DMS 273 treated with DMSO at 0.1 percent for 48 hours (cell line): ENCODE results near the gene ZNF580.

Experiments
- DNase-seq: peaks from one replicate; lab custom pipeline; 2025; lab: John Stamatoyannopoulos, UW

The ZNF580 gene, protein sequence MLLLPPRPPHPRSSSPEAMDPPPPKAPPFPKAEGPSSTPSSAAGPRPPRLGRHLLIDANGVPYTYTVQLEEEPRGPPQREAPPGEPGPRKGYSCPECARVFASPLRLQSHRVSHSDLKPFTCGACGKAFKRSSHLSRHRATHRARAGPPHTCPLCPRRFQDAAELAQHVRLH

DNA sequence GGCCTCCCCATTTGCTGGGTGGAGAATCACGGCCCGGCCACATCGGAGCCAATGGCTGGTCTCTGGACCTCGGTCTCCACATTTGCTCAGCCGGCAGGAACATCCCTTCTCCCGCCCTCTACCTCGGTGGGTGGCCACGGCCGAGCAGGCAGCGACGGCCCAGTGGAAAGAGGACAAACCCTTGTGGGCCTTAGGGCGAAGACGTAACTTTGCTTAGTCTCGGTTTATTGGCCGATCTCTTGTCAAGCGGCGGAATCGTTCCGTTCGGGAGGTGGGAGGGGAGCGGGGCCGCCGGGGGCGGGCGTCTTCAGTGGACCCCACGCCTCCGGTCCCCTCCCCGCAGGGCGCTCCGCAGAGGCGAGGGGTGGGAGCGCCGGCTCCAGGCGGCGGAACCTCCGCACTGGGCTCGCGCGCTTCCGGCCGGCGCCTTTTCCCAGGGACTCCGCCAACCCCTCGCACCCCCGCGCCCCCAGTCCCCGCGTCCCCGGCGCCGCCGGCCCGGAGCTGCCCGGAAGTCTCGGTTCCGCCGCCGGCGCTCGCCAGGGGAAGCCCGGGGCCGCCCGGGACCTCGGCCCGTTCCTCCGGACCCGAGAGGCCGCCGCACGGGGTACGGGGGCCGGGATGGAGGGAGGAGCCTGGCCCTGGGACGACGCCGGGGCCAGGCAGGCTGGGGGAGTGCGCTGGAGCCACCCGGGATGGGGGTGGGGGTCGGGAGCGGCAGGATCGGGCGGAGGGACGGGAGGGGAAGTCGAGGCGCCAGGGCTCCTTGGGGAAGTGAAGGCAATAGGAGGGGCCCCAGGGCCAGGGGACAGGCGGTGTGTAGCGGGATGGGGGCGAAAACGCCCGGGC, at the start of gene ZNF580:
Gene ZNF580 (plus strand): TSS at position 426 of the 849 bp plus-strand sequence. CDS start 1,507 bp downstream, outside the sequence.
- peak; percentile 31 for DNase-seq

DNA sequence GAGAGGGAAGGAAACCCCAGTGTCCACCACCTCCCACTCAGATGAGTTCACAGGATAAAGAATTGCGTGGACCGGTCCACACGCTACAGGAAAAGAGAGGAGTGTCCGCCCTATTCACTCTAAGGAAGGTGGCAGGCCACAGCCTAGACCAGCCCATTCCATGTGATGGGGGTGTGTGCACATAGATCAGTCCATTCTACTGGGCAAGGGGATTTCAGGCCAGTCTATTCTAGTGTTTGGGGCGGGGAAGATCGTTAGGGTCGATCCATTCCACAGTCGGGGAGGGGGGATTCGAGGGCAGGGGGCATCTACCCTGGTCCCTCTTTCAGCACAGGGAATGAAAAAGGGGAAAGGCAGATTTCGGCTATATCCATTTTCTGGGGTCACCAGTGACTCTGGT, 49.2 kb upstream of the ZNF580 start:
- DNase-seq, result no peak

DNA sequence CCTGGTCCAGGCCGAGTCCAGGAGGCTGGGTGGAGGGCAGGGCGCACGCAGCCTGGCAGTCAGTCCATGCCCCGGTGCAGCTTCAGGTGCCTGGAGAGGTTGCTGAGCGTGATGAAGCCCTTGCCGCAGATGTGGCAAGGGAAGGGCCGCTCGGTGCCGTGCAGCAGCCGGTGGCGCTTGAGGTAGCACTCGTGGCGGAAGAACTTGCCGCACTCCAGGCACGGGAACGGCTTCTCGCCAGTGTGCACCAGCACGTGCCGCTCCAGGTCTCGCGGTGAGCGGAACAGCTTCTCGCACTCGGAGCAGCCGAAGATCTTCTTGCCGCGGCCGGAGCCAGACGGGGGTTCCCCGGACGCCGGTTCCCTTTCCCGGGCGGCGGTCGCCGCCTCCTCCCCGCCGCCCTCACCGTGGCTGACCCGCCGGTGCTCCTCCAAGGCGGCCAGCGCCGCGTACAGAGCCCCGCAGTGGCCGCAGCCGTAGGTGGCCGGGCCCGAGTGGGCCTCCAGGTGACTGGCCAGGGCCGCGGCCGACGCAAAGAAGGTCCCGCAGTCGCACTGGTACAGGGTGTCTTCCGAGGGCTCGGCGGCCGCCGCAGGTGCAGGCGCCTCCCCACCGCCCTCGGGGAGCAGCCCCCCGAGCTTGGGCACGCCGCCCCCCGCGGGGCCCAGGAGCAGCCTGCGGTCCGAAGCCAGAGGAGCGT, 48.3 kb upstream of the ZNF580 start:
- no peak for DNase-seq

DNA sequence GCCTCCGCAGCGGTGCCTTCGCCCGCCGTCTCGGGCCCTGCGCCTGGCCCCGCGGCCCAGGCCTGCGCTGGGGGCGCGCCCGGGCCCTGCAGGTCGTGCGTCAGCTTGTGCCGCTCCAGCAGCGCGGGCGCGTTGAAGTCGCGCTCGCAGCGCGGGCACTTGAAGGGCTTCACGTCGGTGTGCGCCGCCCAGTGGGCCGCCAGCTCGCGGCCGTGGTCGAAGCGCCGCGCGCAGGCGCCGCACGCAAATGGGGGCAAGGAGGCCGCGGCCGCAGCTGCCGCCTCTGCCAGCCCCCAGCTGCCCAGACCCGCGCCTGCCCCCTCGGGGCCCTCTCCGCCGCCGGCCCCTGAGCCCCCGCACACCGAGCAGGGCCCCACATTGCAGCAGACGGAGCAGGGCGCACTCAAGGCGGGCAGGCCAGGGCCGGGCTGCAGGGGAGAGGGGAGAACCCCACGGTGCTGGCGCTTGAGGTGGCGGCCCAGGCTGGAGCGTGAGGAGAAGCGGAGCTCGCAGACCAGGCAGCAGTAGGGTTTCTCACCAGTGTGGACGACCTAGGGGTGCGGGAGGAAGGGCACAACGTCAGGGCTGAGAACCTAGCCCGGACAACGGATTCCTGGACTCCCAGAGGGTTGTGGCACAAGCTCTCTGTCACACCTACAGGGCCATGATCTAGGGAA, 47.6 kb upstream of the ZNF580 start:
- DNase-seq, result no peak

DNA sequence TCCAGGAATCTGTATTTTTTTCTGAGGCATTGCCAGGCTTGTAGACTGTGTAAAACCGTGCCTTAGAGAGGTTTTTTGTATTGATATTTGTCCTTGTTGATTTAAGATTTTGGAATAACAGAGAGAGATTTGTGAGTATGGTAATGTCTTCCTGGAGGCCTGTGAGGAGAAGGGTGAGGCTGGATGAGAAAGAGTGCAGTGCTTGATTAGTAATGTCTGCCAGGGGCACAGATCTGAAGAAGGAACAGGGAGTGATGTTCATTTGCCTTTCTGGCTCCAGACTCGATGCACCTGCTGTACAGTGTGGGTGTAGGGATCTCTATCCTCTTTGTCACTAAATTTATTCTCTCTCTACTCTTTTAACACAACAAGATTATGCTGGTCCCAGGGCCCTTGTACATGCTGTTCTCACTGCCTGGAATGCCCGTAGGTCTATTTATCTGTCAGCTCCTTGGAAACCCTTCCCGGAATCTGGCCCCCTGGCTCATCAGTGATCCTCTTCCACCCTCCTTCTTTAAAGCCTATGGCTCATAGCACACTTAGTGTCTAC, 45.7 kb upstream of the ZNF580 start:
- no peak for DNase-seq

DNA sequence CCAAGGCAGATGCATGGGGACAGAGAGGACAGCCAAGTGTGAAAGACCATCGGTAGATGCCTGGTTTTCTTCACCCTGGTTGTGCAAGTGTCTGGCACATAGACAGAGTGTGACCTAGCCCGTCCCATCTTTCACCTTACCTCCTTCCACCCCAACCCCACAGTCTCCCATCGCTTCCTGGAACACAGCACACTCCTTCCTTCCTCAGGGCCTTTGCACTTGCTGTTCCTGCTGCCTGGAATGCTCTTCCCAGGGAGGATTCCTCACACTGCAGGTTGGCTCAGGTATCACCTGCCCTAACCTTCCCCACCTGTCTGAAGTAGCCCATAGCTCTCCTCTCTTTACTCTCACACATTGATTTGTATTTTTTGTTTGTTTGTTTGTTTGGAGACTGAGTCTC, 44.5 kb upstream of the ZNF580 start:
- DNase-seq, result no peak

DNA sequence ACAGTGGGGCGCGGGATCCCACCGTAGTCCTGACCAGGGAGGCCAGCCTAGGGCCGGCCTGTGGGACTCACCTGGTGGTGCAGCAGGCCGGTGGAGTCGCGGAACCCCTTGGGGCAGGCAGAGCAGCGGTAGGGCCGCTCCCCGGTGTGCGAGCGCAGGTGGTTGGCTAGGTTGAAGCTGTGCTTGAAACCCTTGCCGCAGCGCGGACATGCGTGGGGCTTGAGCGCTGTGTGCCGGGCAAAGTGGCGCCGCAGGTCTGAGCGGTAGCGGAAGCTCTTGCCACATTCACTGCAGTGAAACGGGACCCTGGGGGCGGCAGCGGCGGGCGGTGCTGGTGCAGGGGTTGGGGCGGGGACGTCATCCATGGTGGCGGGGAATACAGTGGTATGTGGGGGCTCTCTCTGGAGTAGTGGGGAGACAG, 43.3 kb upstream of the ZNF580 start:
- no peak for DNase-seq

DNA sequence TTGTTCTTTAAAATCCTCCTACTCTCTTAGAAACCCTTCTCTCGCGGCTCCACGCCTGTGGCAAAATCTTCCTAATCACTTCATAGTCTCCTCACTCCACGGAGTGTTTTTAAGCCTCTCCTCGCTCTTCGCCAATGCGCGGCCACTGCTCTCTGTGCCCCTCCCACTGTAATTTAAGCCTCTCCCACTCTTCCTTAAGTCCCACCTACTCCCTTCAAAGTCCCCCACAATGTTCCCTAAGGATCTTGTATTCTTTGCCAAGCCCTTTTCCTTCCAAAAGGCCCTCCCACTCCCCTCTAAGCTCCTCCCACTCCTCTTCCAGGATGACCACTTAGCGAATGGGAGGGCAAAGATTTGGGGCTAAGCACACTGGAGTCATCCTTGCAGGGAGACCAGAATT, 42.8 kb upstream of the ZNF580 start:
- no peak for DNase-seq

DNA sequence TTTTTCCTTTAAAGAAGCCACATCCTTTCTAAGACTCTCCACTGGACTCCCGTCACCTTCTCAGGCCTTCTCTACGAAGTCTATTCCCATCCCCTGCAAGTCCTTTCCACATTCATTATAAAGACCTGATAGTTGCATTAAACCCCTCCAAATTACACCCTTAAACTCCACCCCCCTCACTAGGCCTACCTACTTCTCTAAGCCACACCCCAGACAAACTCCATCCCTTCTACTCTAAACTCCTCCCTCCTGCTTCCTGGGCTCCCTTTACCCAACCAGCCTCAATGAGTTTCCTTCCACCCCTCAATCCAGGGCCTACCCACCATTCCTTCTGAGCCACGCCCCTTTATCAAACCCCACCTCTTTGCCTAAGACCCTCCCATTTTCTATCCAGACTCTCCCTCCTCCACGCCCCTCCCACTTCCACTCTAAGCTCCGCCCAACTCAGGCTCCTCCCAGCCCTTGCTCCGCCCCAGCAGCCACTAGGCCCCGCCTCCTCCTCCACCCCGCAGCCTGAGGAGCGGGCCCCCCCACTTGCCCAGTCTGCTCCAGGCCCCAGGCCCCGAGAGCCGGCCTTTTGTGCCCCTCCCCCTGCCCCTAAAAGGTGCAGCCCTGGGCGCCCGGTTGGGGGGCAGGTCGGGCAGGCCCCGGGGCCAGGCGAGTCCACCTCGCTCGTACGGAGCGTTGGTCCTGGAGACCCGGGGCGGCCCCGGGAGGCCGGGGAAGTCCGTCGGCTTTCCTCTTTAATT, 41.9 kb upstream of the ZNF580 start:
- DNase-seq, result peak; percentile 75

DNA sequence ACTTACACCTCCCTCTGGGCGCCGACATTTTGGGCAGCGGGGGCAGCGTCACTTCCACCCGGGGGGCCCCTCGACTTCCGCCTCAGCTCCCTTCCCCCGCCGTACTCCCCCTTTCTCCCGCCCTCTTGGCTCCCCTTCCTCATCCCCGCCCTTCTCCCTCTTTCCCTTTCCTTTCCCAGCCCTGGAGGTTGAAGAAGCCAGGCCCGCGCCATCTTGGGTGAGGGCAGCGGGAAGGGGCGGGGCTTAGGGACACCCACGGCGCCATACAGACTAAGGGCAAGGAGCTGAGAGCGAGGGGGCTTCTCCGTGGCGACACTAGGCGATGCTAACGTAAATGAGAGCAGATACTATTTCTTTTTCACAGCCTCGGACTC, 41.3 kb upstream of the ZNF580 start, which contains the start of gene FIZ1:
Gene FIZ1 (minus strand): TSS at position 50 of the 374 bp plus-strand sequence. CDS start 1,652 bp downstream, outside the sequence.
- DNase-seq, result peak; percentile 95

DNA sequence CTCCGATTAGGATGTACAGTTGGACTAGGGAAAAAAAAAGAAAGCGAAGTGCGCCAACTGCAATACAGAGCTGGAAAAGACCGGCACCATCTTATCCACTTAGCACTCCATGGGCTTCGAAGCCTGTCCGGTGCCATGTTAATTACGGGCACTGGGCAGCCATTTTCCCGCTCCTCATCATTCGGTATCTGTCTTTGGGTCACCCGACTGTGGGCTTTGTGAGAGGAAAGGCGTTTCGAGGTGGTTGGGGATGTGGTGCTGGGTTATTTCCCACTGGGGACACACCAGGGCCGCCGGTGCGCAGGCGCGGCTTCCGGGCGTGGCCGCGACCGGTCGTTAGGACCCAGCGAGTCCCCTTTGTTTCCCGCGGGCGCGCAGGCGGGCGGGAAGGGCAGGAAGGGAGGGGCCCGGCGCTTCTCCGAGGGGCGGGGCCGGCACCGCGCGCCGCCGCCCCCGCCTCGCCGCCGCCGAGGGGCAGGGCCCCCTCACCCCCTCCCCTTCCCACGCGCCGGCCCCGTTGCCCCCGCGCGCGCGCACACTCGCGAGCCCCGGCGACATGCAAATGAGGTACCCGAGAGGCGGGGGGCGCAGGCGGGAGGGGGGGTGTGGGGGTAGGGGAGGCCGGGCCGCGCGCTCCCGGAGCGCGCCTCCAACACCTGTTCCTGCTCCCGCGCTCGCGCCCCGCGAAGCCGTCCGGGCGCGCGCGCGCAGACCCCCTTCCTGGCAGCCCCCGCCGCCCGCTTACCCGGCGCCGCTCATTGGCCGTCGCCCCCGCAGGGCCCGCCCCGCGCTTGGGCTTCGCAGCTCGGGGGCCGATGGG, 40.8 kb upstream of the ZNF580 start, which contains the start of gene ZNF524:
Gene ZNF524 (plus strand): TSS at position 447 of the 820 bp plus-strand sequence. CDS start 1,825 bp downstream, outside the sequence.
- DNase-seq, result peak; percentile 92

DNA sequence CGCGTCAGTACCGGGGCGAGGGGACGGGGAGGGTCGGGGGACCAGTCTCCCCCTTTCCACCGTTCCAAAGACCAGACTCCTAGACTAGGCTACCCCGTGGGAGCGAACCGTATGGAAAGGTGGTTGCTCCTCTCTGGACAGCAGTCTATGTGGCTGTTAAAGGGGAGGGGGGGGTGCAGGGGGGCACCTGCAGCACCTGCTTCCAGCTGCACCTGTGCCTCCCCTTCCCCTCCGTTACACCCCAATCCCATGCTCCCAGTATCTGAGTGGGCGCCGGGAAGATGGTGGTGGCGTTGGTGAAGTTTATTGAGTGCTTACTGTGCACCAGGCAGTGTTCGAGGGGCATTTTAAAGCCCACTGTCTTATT, 40.2 kb upstream of the ZNF580 start:
- DNase-seq, result no peak

DNA sequence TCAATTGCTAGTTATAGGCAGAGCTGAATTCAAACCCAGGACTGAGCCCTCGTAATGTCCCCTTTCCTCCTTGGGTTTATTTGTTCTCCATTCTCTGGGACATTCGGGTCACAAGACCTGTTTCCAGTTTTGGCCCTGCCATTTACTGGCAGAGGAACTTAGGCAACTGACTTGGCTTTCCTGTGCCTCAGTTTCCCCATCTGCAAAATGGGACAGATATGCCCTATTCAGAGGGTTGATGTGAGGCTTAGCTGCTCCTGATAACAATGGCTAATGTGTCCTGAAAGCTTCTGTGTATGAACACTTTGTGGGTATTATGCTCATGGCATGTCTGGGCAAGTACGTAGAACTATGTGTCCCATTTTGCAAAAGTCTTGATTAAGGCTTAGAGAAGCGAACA, 39.7 kb upstream of the ZNF580 start:
- no peak for DNase-seq

DNA sequence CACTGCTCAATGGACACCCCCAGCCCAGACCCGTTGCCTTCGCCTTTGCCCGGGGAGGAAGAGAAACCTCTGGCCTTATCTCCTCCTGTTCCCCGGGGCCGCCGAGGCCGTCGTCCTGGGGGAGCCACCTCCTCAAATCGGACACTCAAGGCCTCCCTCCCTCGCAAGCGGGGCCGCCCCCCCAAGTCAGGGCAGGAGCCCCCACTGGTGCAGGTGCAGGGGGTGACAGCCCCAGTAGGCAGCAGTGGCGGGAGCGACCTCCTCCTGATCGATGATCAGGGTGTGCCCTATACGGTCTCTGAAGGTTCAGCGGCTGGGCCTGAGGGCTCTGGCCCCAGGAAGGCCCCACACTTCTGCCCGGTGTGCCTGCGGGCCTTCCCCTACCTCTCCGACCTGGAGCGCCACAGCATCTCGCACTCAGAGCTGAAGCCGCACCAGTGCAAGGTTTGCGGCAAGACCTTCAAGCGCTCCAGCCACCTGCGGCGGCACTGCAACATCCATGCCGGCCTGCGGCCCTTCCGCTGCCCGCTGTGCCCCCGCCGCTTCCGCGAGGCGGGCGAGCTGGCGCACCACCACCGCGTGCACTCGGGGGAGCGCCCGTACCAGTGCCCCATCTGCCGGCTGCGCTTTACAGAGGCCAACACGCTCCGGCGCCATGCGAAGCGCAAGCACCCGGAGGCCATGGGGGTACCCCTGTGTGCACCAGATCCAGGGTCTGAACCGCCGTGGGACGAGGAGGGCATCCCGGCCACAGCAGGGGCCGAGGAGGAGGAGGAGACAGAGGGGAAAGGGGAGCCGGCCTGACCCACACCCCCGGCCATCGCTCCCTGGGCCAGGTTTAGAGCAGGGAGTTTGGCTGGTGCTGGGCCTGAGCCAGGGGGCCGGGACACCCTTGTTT, 38.4 kb upstream of the ZNF580 start:
- DNase-seq, result no peak

DNA sequence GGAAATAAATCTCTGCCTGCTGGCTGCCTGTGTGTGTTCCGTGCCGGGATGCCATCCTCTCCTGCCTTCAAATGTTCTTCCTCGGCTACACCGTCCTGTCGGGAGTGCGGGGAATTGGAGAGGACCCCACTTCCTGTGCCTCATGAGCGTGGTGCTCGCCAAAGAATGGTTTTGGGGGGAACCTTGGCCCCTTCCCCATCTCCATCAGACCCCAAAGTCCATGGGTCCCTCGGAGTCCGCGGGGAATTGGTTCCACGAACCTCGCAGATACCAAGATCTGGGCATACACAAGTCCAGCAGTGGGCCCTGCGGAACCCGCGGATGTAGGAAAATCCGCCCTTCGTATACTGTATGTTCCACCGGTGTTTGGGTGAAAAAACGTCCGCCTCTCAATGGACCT, 37.7 kb upstream of the ZNF580 start:
- no peak for DNase-seq

DNA sequence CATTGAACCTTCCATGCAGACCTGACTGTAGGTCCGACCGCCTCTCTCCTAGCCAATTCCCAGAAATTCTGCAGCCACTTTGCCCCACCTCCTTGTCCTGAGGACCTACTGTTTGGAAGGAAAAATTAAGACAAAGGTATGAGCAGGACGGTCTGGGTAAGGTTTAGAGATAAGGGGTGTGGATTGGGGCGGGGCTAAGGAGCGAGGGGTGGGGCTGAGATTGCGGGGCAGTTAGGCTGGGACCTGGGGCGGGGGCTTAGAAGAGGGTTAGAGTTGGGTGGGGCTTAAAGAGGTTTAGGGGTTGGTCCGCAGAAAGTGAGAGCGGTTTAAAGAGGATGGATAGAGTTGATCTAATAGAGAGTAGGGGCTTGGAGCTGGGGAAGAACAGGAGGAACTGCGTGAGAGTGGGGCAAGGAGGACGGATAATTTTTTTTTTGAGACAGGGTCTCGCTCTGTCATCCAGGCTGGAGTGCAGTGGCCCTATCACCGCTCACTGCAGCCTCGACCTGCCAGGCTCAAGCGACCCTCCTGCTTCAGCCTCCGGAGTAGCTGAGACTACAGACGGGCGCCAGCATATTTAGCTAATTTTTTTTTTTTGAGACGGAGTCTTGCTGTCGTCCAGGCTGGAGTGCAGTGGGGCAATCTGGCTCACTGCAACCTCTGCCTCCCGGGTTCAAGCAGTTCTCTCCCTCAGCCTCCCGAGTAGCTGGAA, 37.1 kb upstream of the ZNF580 start:
- DNase-seq, result no peak

DNA sequence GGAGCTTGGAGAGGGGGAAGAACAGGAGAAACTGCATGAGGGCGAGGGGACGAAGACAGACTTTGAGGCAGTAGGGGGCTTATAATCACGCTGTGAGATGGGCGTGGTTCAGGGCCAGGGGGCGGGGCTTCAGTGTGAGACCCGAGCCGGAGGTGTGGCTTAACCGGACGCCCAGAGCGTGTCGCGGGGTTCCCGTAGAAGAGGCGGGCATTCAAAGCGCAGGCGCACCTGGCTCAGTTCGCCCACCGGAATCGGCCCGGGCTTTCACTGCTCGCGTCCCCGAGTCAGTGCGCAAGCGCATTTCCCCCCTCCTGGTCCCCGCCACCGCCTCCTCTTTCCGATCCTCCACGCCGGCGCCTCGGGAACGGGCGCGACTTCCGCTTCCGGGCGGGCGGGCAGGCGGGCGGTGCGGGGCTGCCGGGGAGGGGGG, 35.6 kb upstream of the ZNF580 start:
- DNase-seq, result peak; percentile 94

DNA sequence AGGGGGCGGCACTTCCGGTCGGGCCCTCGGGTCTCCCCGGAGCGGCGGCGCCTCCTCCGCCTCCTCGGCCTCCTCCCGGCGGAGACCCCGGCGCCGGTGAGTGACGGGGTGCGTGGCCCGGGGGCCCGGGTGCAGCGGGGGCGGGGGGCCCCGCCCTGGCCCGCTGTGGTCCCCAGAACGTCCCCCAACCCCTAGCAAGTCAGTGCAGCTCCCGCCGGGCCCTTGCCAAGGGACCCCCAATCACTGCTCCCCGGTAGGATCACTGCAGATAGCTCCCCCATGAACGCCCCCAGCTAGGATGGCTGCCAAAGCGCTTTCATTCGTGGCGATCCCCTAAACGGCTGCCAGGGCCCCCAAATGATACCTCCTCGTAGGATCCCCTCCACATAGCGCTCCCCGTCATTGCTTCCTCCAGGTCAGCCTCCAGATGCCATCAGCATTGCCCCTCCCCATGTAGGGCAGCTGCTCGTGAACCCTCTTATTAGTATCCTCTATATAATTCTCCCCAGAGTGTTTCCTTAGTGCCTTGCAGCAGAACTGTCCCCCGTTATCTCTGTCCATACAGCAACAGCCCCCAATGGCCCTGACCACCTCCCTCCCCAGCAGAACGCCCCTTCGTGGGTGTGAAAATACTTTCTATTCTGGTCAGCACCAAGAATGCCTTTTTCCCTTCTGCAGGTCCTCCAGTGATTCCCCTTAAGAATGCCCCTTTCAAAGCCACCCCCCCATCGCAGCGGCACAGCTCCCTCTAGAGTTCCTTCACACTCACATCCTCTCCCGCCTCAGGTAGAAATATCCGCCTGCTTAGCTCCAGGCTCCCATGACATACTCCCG, 34.9 kb upstream of the ZNF580 start, which contains the start of gene ZNF865:
Gene ZNF865 (plus strand): TSS at position 11 of the 834 bp plus-strand sequence. CDS start 7,972 bp downstream, outside the sequence.
- DNase-seq, result peak; percentile 54
